ENCODE results near the gene THBS2.
"Not testable (repeated sequence)": the region's sequence is repeated elsewhere in the genome, so short reads cannot be mapped to it uniquely, and the experiment has no call there.

The THBS2 gene

GRCh38 chr6:169229615-169230321 lies 23.9 kb downstream of the THBS2 start:
- no peak for DNase-seq

GRCh38 chr6:169227116-169227515 lies 26.5 kb downstream of the THBS2 start:
- no peak for DNase-seq

- DNase-seq = no peak
Observed at GRCh38 chr6:169225887-169226286, 27.8 kb downstream of the THBS2 start.

GRCh38 chr6:169225131-169225576 lies 28.5 kb downstream of the THBS2 start:
- DNase-seq = no peak

- no peak for DNase-seq
Observed at GRCh38 chr6:169224716-169225115, 28.9 kb downstream of the THBS2 start.

GRCh38 chr6:169224185-169224695 lies 29.4 kb downstream of the THBS2 start:
- no peak for DNase-seq

GRCh38 chr6:169223006-169223405 lies 30.6 kb downstream of the THBS2 start:
- DNase-seq = no peak

- DNase-seq = no peak
Observed at GRCh38 chr6:169222126-169222525, 31.5 kb downstream of the THBS2 start.

GRCh38 chr6:169221264-169221663 lies 32.4 kb downstream of the THBS2 start:
- no peak for DNase-seq

GRCh38 chr6:169220068-169220964 lies 33.3 kb downstream of the THBS2 start:
- no peak for DNase-seq

- no peak for DNase-seq
Observed at GRCh38 chr6:169217972-169218371, 35.7 kb downstream of the THBS2 start.

GRCh38 chr6:169216830-169217229 lies 36.8 kb downstream of the THBS2 start:
- DNase-seq = no peak

GRCh38 chr6:169215201-169215681 lies 38.4 kb downstream of the THBS2 start:
- no peak for DNase-seq

- not testable (repeated sequence) for DNase-seq
Observed at GRCh38 chr6:169214789-169215188, 38.9 kb downstream of the THBS2 start.

- DNase-seq = no peak
Observed at GRCh38 chr6:169213814-169214520, 39.7 kb downstream of the THBS2 start.

GRCh38 chr6:169212897-169213813 lies 40.5 kb downstream of the THBS2 start:
- no peak for DNase-seq

GRCh38 chr6:169212436-169212835 lies 41.2 kb downstream of the THBS2 start:
- DNase-seq = no peak

- no peak for DNase-seq
Observed at GRCh38 chr6:169211881-169212280, 41.8 kb downstream of the THBS2 start.

GRCh38 chr6:169210611-169211010 lies 43.0 kb downstream of the THBS2 start:
- no peak for DNase-seq

GRCh38 chr6:169208011-169208410 lies 45.6 kb downstream of the THBS2 start:
- no peak for DNase-seq

- DNase-seq = no peak
Observed at GRCh38 chr6:169207482-169207881, 46.2 kb downstream of the THBS2 start.

Measured in NCI-H1930 (cell line).